GM12801 (cell line): Measurements from ENCODE around the gene DBR1.

Source experiments
- CTCF ChIP-seq: IDR thresholded peaks from one replicate; pipeline ENCODE4 v1.5.1; 2011; ENCODE audit warnings: control low read depth; ENCODE audit not compliant: insufficient read length; ENCODE audit errors: extremely low read depth

Gene DBR1

DNA sequence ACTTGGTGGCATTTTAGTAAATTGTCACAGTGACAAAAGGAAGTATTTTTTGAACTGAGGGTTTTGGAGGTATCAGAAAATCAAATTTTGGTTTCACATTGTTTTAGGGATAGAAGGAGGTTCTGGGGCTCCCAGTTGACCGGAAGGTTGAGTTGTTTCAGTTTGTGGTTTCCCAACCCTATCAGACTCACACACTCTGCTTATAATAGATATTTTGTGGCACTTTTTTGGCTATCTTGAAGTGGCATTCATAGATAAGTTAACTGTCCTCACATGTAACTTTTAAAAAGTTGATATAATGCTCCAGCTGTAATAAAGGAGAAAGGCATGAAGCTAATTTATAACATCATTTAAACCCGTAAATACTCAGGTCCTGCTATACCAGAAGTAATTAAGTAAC, 25.1 kb upstream of the DBR1 start:
- TF ChIP-seq CTCF: no peak

DNA sequence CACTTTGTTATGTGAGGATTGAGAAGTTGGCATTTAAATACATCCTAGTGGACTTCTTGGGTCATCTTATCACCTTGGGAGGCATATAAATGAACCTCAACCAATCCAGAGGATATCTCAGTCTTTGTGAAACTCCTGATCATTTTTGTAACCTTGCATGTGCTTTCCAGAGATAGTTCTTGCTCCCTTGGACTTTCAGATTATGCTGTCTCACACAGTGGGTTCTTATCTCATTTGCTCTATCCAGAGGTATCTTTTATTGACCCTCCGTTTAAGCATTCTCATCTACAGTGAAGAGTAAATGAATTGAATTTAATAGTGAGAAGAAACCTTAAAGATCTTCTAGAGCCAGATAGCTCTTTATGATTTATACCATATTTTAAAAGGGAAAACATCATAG, 22.8 kb upstream of the DBR1 start:
- no peak for TF ChIP-seq CTCF

GRCh38 chr3:138197058-138197457, 22.3 kb upstream of the DBR1 start:
- TF ChIP-seq CTCF: no peak

DNA sequence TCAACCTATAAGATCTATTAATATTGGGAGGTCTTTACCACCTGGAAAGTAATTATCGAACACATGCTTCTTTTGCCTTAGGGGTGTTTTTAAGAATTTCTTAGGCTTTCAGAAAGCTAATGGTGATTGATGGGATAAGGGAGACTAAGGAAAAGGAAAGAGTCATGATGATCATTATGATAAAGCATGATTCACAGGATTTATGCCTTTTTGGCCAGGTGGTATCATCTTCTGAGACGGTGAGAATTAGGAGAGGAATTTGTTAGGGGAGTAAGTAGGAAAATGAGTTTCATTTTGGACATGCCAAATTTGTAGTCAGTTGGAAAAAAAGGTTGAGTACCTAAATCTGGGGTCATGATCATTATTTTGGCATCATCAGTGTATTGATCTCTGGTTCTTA, 21.3 kb upstream of the DBR1 start:
- TF ChIP-seq CTCF: no peak

- TF ChIP-seq CTCF: no peak
These were observed 20.8 kb upstream of the DBR1 start for GRCh38 chr3:138195481-138195880.

DNA sequence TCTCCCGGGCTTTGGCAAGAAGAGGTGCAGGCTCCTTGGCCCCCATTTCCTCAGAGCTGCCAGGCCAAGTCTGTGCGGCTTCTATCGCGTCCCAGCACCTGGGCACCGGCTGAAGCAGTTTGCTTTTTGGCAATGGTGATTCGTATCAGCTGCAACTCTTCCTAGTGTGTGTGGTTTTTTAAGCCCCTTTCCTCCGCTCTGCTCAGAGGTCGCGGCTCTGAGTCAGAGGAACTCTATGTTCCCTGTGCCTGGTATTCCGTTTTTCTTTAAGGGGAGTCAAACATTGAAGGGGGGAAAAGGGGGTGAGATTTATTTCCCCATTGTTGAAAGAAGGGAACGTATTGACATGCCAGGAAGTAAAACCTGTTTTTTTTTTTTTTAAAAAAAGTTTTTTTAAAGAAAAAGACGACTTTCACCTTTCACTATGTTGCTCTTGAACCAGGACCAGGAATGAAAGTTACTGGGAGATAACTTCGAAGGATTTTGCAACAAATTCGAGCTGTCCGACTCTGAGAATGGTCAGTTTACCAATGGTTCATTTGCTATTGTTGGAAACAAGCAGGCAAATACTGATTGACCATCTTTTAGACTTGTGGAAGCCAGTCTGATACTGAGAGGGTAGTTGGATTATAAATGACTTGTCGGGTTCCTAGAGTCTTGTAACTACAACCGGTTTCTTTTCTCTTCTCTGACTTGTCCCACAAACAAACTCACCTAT, 13.5 kb upstream of the DBR1 start:
- TF ChIP-seq CTCF: no peak

GRCh38 chr3:138187296-138188012, 12.7 kb upstream of the DBR1 start, which contains the start of gene ARMC8:
Gene ARMC8, plus strand, starts transcription at chr3:138187301. Its CDS starts 254 bp downstream, at chr3:138187555.
- TF ChIP-seq CTCF: no peak
